HEK293 (cell line): ENCODE data around the gene SERTAD1.
"Not testable (repeated sequence)": the region's sequence is repeated elsewhere in the genome, so short reads cannot be mapped to it uniquely, and the experiment has no call there.

Source experiments
- CTCF ChIP-seq: fragments of 450-650 bp; formaldehyde crosslinking; IDR thresholded peaks from 2 replicates; pipeline ENCODE4 v1.5.1; 2016; ENCODE audit warnings: missing biosample characterization, missing genetic modification characterization
- KLF8 ChIP-seq: fragments of 450-650 bp; formaldehyde crosslinking; IDR thresholded peaks from 2 replicates; pipeline ENCODE4 v1.5.1; 2016; ENCODE audit warnings: missing biosample characterization, missing genetic modification characterization
- SP2 ChIP-seq: fragments of 450-650 bp; formaldehyde crosslinking; IDR thresholded peaks from 2 replicates; pipeline ENCODE4 v1.5.1; 2016; ENCODE audit warnings: missing biosample characterization, missing genetic modification characterization
- ZFP37 ChIP-seq: fragments of 450-650 bp; formaldehyde crosslinking; IDR thresholded peaks from 2 replicates; pipeline ENCODE4 v1.5.1; 2016; ENCODE audit warnings: missing biosample characterization, missing genetic modification characterization
- ZNF24 ChIP-seq: fragments of 450-650 bp; formaldehyde crosslinking; IDR thresholded peaks from 2 replicates; pipeline ENCODE4 v1.5.1; 2016; ENCODE audit warnings: missing biosample characterization, missing genetic modification characterization
- ZNF658 ChIP-seq: fragments of 450-650 bp; formaldehyde crosslinking; IDR thresholded peaks from 2 replicates; pipeline ENCODE4; 2016; ENCODE audit warnings: missing biosample characterization, missing genetic modification characterization
- ZNF701 ChIP-seq: fragments of 450-650 bp; formaldehyde crosslinking; IDR thresholded peaks from 2 replicates; pipeline ENCODE4 v1.5.1; 2016; ENCODE audit warnings: missing biosample characterization, missing genetic modification characterization
- ZNF76 ChIP-seq: fragments of 450-650 bp; formaldehyde crosslinking; IDR thresholded peaks from 2 replicates; pipeline ENCODE4; 2016; ENCODE audit warnings: low read depth, missing biosample characterization, missing genetic modification characterization, borderline replicate concordance
- TF ChIP-seq, protein P1 (sequence below): fragments of 450-650 bp; formaldehyde crosslinking; IDR thresholded peaks from 2 replicates; pipeline ENCODE4 v1.5.1; 2016; ENCODE audit warnings: missing biosample characterization, missing genetic modification characterization

DNA sequence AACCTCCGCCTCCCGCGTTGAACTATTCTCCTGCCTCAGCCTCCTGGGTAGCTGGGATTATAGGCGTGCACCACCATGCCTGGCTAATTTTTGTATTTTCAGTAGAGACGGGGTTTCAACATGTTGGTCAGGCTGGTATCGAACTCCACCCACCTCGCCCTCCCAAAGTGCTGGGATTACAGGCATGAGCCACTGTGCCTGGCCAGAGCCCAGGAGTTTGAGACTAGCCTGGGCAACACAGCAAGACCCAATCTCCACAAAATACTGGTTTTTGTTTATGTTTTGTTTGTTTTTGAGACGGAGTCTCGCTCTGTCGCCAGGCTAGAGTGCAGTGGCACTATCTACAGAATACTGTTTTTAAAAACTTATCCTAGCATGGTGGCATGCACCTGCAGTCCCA is 4.5 kb upstream of the SERTAD1 start:
- not testable (repeated sequence) for TF ChIP-seq ZFP37 (tag by site-specific recombination); ZNF658 (tag by site-specific recombination); CTCF (tag by site-specific recombination); ZNF701 (tag by site-specific recombination); ZNF24; SP2; KLF8; ZNF76
- TF ChIP-seq, protein P1, sequence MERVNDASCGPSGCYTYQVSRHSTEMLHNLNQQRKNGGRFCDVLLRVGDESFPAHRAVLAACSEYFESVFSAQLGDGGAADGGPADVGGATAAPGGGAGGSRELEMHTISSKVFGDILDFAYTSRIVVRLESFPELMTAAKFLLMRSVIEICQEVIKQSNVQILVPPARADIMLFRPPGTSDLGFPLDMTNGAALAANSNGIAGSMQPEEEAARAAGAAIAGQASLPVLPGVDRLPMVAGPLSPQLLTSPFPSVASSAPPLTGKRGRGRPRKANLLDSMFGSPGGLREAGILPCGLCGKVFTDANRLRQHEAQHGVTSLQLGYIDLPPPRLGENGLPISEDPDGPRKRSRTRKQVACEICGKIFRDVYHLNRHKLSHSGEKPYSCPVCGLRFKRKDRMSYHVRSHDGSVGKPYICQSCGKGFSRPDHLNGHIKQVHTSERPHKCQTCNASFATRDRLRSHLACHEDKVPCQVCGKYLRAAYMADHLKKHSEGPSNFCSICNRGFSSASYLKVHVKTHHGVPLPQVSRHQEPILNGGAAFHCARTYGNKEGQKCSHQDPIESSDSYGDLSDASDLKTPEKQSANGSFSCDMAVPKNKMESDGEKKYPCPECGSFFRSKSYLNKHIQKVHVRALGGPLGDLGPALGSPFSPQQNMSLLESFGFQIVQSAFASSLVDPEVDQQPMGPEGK (tag by site-specific recombination) = not testable (repeated sequence)
